PC-3 (cell line): ENCODE data around the gene CHCHD10.

Experiments used
- CTCF ChIP-seq: fragments of 300-600 bp; sonication (generic); conservative IDR thresholded peaks from 2 replicates; pipeline ENCODE4 v1.5.1; 2017; ENCODE audit warnings: antibody characterized with exemption, low read depth, mild to moderate bottlenecking, low read length
- EZH2 ChIP-seq: fragments of 300-600 bp; sonication (generic); IDR thresholded peaks from one replicate; pipeline ENCODE4 v1.6.1; 2017; ENCODE audit warnings: antibody characterized with exemption, mild to moderate bottlenecking, low read length; ENCODE audit not compliant: unreplicated experiment

GRCh38 chr22:23749841-23750301 is 17.9 kb downstream of the CHCHD10 start:
- no peak for TF ChIP-seq CTCF
- TF ChIP-seq EZH2, result no peak
